ENCODE data around the gene NEMP1.
A peak's percentile ranks its signal among the peaks of the same experiment; 100 is the strongest.

The NEMP1 gene

DNA sequence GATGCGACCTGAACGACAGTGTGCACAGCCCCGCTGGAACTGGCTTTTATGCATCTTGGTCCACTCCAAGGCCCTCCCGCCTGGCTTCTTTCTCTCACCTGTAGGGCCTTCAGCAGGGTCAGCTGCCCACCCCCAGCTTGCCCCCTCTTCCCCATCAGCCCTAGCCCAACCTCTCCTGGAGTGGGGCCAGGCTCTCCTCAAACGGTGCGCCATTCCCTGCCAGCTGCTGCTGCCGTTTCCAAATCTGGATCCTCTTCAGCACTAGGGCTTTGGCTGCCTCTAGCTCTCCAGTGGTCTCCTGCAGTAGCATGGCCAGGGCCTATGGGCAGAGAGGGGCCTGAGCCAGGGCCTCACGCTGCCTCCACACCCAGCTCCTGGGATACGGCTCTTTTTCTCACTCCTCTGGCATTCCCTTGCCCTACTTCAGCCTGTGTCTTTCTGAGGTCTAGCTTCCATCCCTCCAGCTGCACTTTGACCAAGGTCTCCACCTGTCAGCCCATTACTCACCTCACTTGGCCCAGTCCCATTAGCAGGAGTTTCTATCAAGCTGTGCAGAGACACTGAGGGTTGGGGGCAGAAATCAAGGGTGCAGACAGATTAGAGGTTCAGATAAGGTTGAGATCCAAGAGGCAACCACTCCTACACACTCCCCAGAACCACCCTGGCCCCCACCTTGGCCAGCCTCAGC is 27.6 kb upstream of the NEMP1 start:
- DNase-seq, result no peak

DNA sequence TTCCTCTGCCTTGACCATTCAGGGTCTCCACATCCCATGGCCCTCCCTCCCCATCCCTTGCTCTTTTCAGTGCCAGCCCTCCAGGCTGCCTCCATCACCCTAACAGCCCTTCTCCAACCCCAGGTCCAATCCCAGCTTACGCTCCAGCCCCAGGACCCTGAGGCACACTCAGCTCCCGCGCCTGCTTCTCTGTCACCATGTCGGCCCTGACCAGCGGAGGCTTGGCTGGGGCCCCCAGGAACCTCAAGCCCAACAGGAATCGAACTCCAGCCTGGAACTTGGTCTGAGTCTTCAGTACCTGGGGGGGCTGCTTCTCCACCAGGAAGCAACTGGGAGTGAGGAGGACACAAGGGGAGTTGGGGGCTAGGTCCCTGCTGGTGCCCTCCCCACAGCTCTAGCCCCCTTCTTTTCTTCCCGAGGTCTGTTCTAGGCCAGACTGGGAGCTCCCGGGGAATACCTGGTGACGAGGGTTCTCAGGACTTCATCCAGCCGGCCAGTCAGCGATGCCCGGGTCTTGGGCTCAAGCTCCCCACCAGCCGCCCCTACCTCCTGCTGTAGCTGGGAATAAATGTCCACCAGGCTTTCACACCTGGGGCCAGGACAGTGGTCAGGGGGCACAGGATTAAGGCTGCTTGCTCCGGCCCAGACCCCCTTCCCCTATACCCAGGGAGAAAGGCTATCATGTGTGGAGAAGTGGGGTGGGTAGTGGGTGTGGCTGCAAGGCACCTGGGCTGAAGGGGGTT is 26.6 kb upstream of the NEMP1 start:
- DNase-seq, result no peak

DNA sequence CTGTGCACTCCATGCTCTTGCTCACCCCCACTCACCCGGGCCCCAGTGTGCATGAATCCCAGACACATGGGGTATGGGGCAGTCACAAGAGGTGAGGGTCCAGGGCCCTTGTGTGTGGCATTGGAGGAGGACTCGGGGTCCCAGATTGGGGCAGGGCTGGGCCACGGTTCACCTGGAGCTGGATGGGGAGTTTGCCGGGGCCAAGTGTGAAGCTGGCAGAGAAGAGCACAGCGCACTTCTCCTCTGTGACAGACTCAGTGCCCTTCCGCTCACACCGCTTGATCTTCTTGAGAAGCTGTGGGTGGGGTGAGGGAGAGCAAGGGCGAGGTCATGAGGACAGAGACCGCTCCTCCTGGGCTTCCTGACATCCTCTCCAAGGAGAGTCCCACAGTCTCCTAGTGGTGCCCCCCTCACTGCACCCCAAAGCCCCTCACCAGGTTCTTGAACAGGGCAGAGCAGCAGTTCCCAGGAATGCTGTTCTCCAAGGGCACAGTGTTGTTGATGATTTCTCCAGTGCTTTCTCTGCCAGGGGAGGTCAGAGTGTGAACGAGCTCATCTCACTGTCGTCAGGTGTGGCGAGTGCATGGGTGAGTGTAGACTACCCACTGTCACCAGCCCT is 25.8 kb upstream of the NEMP1 start:
- no peak for DNase-seq

DNA sequence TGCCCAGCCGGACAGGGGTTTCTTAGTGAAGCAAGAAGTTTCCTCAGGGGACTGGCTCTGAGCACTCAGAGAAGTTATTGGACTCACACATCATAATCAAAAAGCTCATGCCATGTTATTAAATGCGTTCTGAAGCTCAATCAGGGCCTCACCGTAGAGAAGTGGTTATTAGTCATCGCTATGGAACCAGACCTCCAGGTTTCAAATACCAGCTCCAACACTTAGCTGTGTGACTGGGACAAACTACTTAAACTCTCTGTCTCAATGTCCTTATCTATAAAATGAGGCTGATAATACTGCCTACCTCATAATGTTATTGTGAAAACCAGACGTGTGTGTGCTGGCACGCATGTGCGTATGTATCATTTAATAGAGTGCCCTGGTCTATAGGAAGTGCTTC is 25.3 kb upstream of the NEMP1 start:
- DNase-seq, result no peak

DNA sequence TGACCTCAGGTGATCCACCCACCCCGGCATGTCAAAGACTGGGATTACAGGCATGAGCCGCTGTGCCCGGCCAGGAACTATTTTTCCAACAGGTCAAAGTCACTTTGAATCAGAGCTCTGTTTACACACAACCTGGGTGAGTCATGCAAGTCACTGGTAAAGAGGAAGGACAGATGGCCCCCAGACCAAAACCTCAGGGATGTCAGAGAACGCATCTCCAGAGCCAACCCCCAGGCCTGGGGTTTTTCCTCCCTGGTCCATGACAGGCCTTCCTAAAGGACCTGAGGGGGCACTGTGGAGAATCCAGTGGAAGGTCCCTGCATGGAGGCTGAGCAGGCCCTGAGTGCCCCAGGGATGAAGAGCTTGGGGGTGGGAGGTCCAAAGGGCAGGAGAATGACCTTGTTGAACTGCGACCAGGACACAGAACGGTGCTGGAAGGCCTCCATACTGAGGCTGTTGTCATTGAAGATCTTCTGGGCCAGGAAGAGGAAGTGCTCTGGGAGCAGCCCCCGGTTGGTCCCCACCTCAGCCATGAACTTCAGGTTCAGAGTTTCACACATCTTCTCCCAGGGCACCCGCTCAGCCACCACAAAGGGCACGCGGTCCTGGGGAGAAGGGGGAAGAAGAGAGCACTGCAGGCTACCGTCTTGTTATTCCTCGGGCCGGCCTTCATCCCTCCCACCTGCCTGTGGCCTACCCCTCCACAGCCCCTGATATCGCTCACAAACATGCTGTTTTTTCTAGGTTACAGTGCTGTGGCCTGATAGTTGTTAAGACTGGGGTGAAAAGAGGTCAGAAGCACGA is 23.5 kb upstream of the NEMP1 start:
- DNase-seq, result no peak

DNA sequence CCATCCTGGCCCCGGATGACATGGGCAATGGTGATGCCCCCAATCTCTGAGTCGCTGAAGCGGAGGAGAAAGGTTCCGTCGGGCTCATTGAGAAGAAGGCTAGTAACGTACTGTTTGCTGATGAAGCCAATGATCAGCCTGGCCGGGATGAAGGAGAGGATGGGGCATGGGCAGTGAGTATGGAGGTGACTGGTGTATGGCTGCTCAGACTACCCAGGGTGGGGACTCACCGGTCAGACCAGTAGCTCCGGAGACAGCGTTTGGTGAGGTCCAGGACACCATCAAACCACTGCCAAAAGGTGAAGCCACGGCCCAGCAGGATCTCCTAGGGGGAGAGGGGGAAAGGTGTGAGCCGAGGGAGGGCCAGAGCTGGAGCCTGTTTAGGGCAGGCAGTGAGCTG is 21.2 kb upstream of the NEMP1 start:
- DNase-seq, result no peak

DNA sequence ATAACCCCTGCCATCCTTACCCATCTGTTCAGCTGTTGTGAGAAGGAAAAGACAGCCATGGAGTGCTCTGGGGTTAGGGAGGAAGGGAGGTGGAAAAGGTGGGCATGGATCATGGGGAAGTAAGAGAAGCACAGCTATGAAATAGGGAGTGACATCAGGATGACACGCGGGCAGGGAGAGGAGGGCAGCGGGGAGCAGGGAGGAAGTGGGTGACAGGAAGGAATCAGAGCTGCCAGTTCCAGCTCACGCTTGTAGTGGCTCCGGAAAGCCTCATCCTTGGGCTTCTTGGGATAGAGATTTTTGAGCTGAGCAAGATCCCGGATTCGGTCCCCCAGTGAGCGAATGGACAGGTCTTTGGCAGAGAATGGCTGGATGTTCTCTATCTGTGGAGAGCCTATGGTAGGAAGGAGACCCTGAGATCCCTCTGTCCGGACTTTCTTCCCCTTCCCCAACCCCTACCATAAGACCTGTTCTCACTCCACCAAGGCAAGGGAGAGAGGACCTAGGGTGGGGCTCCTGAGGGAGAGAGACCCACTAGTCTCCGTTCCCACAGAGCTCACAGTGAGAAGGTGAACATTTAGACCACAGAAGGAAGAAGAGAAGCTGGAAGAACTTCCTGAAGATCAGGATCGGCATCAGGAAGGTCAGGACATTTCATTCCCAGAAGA is 20.6 kb upstream of the NEMP1 start:
- no peak for DNase-seq

DNA sequence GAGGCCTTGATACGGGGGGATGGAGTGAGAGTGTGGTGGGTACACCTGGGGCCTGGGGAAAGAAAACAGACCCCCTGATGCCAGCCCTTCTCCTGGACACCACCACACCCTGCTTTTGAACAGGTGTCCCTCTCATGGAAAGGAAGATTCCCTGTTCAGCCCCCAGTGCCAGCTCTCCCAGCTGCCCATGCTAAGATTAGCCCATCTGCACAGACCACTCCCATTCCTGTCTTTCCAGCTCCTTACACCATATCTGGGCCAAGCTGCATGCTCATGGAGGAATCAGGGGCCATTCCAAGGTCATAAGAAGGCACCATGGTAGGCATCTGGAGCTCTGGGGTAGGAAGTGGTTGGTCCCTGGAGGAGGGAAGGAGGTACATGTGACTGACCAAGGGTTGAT is 20.0 kb upstream of the NEMP1 start:
- DNase-seq, result no peak

DNA sequence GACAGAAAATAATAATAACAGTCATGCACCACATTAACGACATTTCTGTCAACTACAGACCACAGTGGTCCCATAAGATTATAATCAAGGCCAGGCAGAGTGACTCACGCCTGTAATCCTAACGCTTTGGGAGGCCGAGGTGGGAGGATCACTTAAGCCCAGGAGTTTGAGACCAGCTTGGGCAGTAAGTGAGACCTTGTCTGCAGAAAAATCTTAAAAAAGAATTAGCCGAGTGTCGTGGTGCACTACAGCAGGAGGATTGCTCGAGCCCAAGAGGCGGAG is 18.9 kb upstream of the NEMP1 start:
- no peak for DNase-seq

DNA sequence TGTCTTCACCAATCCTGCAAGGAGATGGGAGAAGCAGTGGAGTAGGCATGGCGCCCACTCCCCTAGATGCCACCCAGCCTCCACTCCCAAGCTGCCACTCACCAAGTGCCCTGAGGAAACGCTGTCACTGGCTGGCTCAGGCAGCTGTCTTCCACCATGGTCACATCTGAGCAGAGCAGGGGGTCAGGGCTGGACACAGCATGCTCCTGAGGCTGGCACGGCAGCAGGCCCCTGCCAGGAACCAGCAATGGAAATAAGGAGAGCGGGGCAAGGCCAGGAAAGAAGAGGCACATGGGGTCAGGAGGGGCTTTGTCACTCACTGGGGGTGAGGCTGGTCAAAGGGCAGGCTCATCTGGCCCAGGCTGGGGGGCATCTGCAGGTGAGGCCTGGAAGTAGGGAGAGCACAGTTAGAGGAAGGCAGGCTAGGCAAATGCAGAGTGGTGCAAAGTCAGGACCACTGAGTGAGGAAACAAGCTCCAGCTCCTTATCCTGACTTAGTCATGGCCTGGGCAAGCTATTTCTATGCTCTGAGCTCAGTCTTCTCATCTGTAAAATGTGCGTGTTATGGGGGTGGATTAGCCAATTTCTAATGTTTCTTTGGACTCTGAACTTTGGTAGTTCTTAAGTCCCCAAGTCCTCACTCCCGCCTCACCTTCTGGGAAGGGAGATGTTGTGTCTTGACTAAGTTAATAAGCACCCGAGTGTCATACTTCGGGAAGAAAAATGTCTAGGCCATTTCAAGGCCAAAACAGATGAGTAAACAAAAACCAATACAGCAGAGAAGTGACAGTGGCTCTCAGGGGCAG is 18.4 kb upstream of the NEMP1 start:
- no peak for DNase-seq

DNA sequence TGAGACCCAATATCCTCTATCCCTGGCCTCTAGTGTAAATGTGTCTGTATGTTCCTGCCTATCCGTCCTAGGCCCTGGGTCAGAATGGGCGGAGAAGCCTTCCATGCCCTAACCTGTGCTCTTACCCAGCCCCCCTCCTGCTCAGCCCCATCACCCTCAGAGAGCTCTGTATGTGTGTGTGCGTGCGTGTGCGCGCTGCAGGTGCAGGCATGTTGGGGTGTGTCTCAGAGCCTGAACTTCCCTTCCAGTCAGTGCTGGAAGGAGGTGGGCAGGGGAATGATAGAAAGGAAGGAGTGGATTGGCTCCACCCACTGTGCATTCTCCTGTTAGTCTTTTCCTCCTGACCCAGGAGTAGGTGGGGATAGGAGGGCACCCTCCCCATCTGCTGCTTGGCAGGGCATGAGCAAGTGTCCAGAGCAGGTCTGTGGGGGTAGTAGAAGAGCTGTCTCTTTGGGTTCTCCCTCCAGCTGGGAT is 17.5 kb upstream of the NEMP1 start:
- DNase-seq, result no peak

DNA sequence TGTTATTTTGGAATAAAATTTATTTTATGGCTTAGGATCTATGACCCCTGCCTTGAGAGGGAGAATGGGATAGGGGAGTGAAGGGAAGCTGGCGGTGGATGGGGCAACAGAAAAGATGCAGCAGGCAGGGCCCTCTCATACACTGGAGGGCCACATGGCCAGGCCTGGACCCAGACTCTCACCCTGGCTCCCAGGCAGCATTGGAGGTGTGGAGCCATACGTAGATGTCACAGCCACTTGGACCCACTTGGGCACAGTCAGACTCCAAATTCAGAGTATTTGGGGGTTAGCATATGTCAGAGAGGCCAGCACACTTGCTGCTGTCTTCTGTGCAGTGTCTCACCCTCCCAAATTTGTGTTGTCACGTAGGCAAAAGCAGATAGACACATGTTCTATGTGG is 16.8 kb upstream of the NEMP1 start:
- DNase-seq, result no peak

DNA sequence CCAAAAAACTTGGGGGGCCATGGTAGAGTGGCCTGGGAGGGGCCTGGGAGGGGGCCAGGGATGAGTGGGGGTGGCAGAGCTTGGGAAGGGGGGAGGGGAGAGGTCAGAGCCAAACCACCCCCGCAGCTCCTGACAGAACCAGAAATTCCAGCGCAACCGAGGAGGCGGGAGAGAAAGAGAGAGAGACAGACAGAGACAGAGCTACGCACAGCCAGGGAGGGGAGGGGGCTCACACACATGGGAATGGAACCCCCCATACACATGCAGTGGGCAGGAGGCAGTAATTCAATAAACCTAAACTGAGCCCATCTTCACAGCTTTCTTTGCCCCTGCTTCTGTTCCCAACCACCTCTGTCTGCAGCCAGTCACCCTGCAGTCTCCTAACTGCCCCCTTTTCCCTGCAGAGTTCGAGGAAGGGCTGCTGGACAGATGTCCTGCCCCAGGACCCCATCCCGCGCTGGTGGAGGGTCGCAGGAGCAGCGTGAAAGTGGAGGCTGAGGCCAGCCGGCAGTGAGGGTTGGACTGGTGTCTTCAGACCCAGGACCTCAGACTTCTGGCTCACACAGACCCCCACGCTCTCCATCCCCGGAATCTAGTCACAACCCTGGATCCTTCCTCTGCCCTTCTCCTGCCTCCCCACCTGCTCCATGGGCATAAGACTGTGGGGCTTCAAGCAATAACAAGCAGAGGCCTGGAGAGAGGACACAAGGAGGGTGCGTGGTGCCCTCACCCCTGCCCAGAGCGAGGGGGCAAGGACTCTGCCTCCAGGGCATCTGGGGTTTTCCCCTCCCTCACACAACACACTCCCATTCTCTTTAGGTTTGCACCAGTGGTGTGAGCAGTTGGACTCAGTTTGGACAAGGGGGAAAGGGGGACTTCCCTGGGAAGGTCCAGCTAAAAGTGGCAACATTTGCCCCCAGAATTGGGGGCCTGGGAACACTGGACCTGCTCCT is 15.9 kb upstream of the NEMP1 start:
- no peak for DNase-seq

DNA sequence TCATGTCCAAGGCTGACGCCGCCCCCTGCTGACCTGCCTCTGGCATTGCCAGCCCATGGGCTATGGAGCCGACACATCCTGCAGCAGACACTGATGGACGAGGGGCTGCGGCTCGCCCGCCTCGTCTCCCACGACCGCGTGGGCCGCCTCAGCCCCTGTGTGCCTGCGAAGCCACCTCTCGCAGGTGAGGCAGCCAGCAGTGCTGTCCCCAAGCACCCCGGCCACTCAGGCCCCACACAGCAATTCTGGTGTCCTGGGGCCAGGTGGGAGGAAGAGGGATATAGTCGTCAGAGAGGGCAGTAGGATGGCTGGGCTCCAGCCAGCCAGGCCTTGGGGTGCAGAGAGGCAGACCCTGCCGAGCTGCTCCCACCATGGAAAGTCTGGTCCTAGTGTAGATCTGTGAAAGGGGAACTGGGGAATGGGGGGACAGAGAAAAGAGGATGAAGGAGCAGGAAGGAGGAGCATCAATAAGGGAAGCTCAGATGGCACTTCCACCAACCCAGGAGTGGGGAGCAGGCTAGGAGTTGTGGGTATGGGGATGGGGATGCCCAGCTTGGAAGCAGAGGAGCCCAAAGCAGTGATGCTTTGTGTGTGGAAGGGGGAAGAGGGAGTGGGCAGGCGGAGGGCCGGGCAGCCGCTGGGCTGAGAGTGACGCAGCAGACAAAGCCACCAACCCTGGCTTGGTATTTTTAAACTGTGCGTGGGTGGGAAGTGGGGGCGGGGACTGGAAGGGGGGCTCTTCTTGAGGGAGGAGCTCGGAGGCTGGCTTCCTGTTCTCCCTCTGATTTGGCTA is 15.0 kb upstream of the NEMP1 start:
- peak; percentile 50 for DNase-seq

DNA sequence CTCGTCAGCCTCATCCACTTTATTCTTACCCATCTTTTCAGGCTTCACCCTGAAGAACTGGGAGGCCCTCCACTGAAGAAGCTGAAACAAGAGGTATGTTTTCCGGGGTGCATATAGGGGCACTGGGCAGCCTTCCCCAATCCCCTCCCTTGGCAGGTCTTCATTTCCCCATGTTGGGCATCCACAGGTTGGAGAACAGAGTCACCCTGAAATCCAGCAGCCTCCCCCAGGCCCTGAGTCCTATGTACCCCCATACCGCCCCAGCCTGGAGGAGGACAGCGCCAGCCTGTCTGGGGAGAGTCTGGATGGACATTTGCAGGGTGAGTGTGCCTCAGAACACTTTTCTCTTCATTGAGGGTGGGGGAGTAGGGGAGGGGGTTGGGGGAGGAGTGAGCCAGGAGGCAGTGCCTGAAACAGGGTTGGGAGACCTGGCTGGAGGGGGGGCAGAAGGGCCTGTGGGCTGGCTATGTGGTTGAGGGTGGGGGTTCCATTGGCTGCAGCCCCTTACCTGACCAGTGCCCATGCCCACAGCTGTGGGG is 14.4 kb upstream of the NEMP1 start:
- DNase-seq, result no peak

DNA sequence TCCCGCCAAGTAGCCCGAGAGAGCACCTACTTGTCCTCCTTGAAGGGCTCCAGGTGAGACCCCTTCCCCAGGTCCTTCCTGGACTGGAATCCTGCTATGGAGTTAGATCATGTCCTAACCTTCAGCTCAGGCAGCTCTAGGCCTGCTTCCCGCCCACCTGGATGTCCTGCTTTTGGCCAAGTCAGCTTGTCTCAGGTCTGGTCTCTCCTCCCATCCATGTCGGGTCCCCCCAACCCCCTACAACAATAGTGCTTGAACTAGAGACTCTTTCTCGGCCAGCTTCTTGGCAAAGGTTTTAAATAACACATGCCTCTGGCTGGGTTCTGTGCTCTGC is 13.9 kb upstream of the NEMP1 start:
- DNase-seq, result no peak

DNA sequence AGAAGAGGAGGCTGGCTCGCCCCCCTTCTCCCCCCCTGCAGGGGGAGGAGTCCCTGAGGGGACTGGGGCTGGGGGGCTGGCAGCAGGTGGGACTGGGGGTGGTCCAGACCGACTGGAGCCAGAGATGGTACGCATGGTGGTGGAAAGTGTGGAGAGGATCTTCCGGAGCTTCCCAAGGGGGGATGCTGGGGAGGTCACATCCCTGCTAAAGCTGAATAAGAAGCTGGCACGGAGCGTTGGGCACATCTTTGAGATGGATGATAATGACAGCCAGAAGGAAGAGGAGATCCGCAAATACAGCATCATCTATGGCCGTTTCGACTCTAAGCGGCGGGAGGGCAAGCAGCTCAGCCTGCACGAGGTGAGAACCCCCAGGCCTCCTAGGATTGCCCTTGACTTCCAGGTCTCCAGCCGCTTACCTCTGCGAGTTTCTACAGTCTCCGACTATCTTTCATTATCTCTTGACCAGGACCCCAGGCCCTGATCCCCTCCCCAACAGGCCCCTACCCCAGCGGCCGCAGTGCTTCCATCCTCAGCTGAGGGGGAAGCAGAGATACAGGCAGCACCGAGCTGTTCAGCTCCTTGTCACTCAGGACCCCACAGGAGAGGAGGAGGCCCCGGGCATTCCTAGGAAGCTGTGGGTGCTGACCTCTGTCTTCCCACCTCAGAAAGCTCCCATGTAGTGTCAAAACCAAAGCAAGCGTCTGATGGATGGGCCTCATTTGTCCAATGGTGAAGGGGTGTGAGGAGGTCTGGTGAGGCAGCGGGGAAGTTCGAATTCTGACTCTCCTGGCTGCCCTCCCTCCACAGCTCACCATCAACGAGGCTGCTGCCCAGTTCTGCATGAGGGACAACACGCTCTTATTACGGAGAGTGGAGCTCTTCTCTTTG is 13.3 kb upstream of the NEMP1 start:
- no peak for DNase-seq

DNA sequence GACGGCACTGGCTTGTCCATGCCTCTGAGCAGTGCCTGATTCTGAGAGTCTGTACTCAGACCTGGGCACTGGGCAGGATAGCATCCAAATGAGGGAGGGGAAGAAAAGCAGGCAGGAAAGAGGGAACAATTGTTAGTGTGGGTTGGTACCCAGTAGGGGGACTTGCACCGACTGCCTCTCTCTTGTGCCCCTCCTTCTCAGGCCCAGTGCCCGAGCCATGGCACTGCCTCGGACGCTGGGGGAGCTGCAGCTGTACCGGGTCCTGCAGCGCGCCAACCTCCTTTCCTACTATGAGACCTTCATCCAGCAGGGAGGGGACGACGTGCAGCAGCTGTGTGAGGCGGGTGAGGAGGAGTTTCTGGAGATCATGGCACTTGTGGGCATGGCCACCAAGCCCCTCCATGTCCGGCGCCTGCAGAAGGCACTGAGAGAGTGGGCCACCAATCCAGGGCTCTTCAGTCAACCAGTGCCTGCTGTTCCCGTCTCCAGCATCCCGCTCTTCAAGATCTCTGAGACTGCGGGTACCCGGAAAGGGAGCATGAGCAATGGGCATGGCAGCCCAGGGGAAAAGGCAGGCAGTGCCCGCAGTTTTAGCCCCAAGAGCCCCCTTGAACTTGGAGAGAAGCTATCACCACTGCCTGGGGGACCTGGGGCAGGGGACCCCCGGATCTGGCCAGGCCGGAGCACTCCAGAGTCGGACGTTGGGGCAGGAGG is 12.5 kb upstream of the NEMP1 start:
- no peak for DNase-seq

Measured in CD4-positive, alpha-beta T cell treated with Interleukin-4 for 4 hours (primary cell).